Measurements from ENCODE around the gene DNPH1. TPM values are rescaled to one million over a fixed set of nuclear protein-coding genes. Genes with fewer than 3 reads are reported as not detected.

Gene DNPH1
- total and polyA plus RNA-seq, 2 of the 8 experiments (the other 6 are each of a cell fraction or from before 2014, with no cell fraction given), result 33.9 to 134 TPM

DNA sequence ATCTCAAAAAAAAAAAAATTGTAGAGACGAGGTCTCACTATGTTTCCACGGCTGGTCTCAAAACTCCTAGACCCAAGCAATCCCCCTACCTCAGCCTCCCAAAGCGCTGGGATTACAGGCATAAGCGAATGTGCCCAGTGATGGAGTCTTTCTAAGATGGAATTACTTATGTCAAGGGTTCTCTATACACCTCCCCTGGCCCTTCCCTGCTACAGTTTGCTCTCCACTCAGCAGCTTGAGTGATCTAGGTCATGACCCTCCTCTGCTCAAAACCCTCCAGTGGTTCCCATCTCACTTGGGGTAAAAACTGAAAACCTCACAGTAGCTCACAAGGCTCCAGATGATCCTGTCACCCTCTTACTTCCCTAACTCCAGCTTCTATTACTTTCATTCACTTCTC, 1.8 kb upstream of the DNPH1 start:
- H3K4me2 ChIP-seq (ENCODE audit: insufficient read depth in 1 of 2, low read depth in 2 of 2, low read length in 2 of 2), result no peak overlapping the region
- H3K36me3 ChIP-seq (ENCODE audit: control insufficient read depth in 2 of 4, insufficient read depth in 4 of 4, low read length in 3 of 4), result no peaks in the 10 kb centered on the region
- no peak overlapping the region for H2BK20ac ChIP-seq (ENCODE audit: low read length)
- no peak overlapping the region for H3K14ac ChIP-seq (ENCODE audit: insufficient read length)
- no peak overlapping the region for H3K4ac ChIP-seq (replicated peaks; ENCODE audit: insufficient read length, low read depth, low read length)
- peaks cover 5% of the 10 kb centered on the region; the same call in 1 of the 2 replicates for H3K23me2 ChIP-seq (ENCODE audit: low read depth, low read length)
- H2AFZ ChIP-seq (ENCODE audit: low read length), result no peak overlapping the region
- H3K27me3 ChIP-seq (replicated peaks in 1 of 4; ENCODE audit: control insufficient read depth in 3 of 4, extremely low read depth in 1 of 4, insufficient read depth in 3 of 4, low read length in 3 of 4), result peaks cover 3 to 22% (median 17%) of the 10 kb centered on the region in 4 experiments
- no peak overlapping the region for H2AK5ac ChIP-seq (ENCODE audit: low read depth, low read length)
- H4K8ac ChIP-seq (ENCODE audit: extremely low read depth, insufficient read depth, low read length), result no peak overlapping the region
- no peak overlapping the region for H3K18ac ChIP-seq (ENCODE audit: extremely low read depth, low read length)
- no peak overlapping the region for H2BK15ac ChIP-seq (ENCODE audit: low read length)
- 88% methylated on average over 4 of the region's 4 CpGs; no CpG with 5 or more reads in 1 of the 2 experiments for WGBS, 2 experiments (ENCODE audit: extremely low coverage in 1 of 2, insufficient coverage in 1 of 2, insufficient read length in 1 of 2, insufficient replicate concordance in 2 of 2, low coverage in 1 of 2, low lambda C conversion rate in 2 of 2, missing lambda C conversion rate in 1 of 2)
- no peak overlapping the region for H4K91ac ChIP-seq (replicated peaks; ENCODE audit: insufficient read length, low read length)
- no peak overlapping the region for H2BK12ac ChIP-seq (ENCODE audit: low read depth, low read length)
- ChIA-PET POLR2A (ENCODE audit: partially characterized antibody) (no interaction called here), CTCF (ENCODE audit: partially characterized antibody) (interaction anchor here (0.6 to 5.6 kb wide), 8 partner anchors 10 to 1004 kb away, joined by 3 to 33 read pairs (median 8); no protein-coding TSS in a partner anchor)
- no peak overlapping the region for H3K27ac ChIP-seq (ENCODE audit: low read depth, low read length)
- H2BK5ac ChIP-seq (ENCODE audit: low read depth, low read length), result no peak overlapping the region
- DNase-seq (ENCODE audit: low read depth in 1 of 2, low spot score in 2 of 2), result no peak
- H2BK120ac ChIP-seq (replicated peaks; ENCODE audit: low read depth, low read length), result no peak overlapping the region
- H4K5ac ChIP-seq (ENCODE audit: insufficient read length, low read depth, low read length), result no peak overlapping the region
- H3K79me1 ChIP-seq (ENCODE audit: low read depth, low read length), result no peaks in the 10 kb centered on the region
- H3K56ac ChIP-seq (replicated peaks; ENCODE audit: insufficient read length, low read depth, low read length), result no peak overlapping the region
- no peaks in the 10 kb centered on the region for H3K79me2 ChIP-seq (ENCODE audit: control insufficient read depth in 1 of 2, insufficient read depth in 2 of 2, low read length in 2 of 2)
- H3K9me3 ChIP-seq (ENCODE audit: insufficient read depth in 2 of 2, low read depth in 1 of 2, low read length in 1 of 2), result no peaks in the 10 kb centered on the region
- H3K4me1 ChIP-seq (replicated peaks in 1 of 4; ENCODE audit: control insufficient read depth in 3 of 4, insufficient read depth in 4 of 4, low read length in 3 of 4), result peaks cover 0 to 4% (median 4%) of the 10 kb centered on the region in 4 experiments; a peak in 4 of 7 replicates
- no peak for FAIRE-seq
- H3K9ac ChIP-seq (replicated peaks in 1 of 4; ENCODE audit: extremely low read depth in 1 of 4, low read depth in 3 of 4, low read length in 3 of 4), result no peak overlapping the region
- no peak overlapping the region for H3K23ac ChIP-seq (ENCODE audit: insufficient read length)
- H4K20me1 ChIP-seq (replicated peaks in 1 of 2; ENCODE audit: control insufficient read depth in 1 of 2, insufficient read depth in 2 of 2, low read length in 2 of 2), result no peaks in the 10 kb centered on the region
- no peak overlapping the region for H3K4me3 ChIP-seq (ENCODE audit: extremely low read depth in 1 of 4, insufficient read depth in 2 of 4, low read depth in 3 of 4, low read length in 4 of 4)
- no peak for TF ChIP-seq CHD1 (IDR thresholded peaks at IDR 0.05; ENCODE audit: low read depth, low read length)
- no peak for TF ChIP-seq ASH2L (IDR thresholded peaks at IDR 0.05; ENCODE audit: low read length)
- TF ChIP-seq NRF1 (IDR thresholded peaks at IDR 0.05; ENCODE audit: low read depth, low read length), result no peak
- TF ChIP-seq GTF2F1 (IDR thresholded peaks at IDR 0.05; ENCODE audit: borderline replicate concordance, low read depth, low read length), result no peak
- no peak for TF ChIP-seq PHF8 (conservative IDR thresholded peaks at IDR 0.05; ENCODE audit: low read depth, low read length)
- TF ChIP-seq BRCA1 (IDR thresholded peaks at IDR 0.05; ENCODE audit: low read depth, low read length), result no peak
- TF ChIP-seq CREB1 (IDR thresholded peaks at IDR 0.05), result no peak
- no peak for TF ChIP-seq TAF1 (IDR thresholded peaks at IDR 0.05; ENCODE audit: low read depth, low read length)
- no peak for TF ChIP-seq RAD21 (IDR thresholded peaks at IDR 0.05 in 1 of 2, conservative IDR thresholded peaks at IDR 0.05 in 1 of 2; ENCODE audit: low read depth in 2 of 2, low read length in 2 of 2)
- no peak for TF ChIP-seq GABPA (IDR thresholded peaks at IDR 0.05; ENCODE audit: borderline replicate concordance, insufficient read depth, low read length)
- TF ChIP-seq SAP30 (IDR thresholded peaks at IDR 0.05; ENCODE audit: insufficient read depth, insufficient replicate concordance, low read length), result no peak
- TF ChIP-seq TEAD4 (IDR thresholded peaks at IDR 0.05; ENCODE audit: low read depth, low read length), result no peak
- no peak for TF ChIP-seq CBX8 (IDR thresholded peaks at IDR 0.05; ENCODE audit: borderline replicate concordance, low read depth, low read length)
- no peak for TF ChIP-seq SP1 (IDR thresholded peaks at IDR 0.05; ENCODE audit: low read depth, low read length)
- TF ChIP-seq BACH1 (IDR thresholded peaks at IDR 0.05; ENCODE audit: low read length), result no peak
